Mesothelial cell of epicardium (in vitro differentiated cells): ENCODE data around the gene LRGUK. TPM values are rescaled to one million over a fixed set of nuclear protein-coding genes. Genes with fewer than 3 reads are reported as not detected.

ENCODE experiments used
- DNase-seq, 2 experiments: peaks; one replicate each; pipeline ENCODE4 v3.0.0; 2021; ENCODE audit warnings: low spot score in 2 of 2; ENCODE audit not compliant: unreplicated experiment in 2 of 2
- H3K27ac Mint-ChIP-seq: 2 replicates; pipeline ENCODE4 v1.8.0; 2021; ENCODE audit warnings: mixed read lengths
- H3K27me3 Mint-ChIP-seq: 2 replicates; pipeline ENCODE4 v1.8.0; 2021; ENCODE audit warnings: low read depth, mixed read lengths
- H3K36me3 Mint-ChIP-seq: 2 replicates; pipeline ENCODE4 v1.8.0; 2021; ENCODE audit warnings: mixed read lengths
- H3K4me1 Mint-ChIP-seq: 2 replicates; pipeline ENCODE4 v1.8.0; 2021; ENCODE audit warnings: mixed read lengths
- H3K4me3 Mint-ChIP-seq: 2 replicates; pipeline ENCODE4 v1.8.0; 2021; ENCODE audit warnings: mild to moderate bottlenecking, moderate library complexity, mixed read lengths
- H3K9me3 Mint-ChIP-seq: 2 replicates; pipeline ENCODE4 v1.8.0; 2021; ENCODE audit warnings: mixed read lengths
- total RNA-seq: library from RNA; stranded (reverse); gene quantifications from 3 replicates; pipeline ENCODE4 v1.2.1, GENCODE V29; 2021
- TF ChIP-seq, protein P1 (sequence below): fragments of 200-600 bp; sonication (generic); IDR thresholded peaks from one replicate; pipeline ENCODE4 v1.5.0; 2021; ENCODE audit warnings: antibody characterized with exemption; ENCODE audit not compliant: unreplicated experiment

LRGUK gene
- total RNA-seq, 1 donor from 2014 or later, result 0.96 TPM

DNA sequence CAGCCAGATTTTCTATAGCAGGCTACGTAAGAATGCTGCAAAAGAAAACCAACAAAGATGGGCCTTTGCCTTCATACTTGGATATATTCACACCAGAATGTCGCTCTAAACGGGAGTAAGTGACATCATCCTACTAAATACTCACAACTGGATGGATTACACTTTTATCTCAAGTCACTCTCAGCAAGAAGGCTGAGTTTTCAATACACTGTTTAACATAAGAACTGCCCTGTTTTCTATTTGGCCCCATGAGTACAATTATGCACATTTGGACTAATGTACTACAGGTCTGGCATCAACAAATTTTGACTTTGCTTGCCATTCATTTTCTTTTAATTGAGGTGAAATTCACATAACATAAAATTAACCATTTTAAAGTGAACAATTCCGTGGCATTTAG is 181.4 kb downstream of the LRGUK start:
- no peaks in the 10 kb centered on the region for H3K9me3 Mint-ChIP-seq
- H3K4me1 Mint-ChIP-seq, result no peaks in the 10 kb centered on the region
- no peak for DNase-seq
- TF ChIP-seq, protein P1, sequence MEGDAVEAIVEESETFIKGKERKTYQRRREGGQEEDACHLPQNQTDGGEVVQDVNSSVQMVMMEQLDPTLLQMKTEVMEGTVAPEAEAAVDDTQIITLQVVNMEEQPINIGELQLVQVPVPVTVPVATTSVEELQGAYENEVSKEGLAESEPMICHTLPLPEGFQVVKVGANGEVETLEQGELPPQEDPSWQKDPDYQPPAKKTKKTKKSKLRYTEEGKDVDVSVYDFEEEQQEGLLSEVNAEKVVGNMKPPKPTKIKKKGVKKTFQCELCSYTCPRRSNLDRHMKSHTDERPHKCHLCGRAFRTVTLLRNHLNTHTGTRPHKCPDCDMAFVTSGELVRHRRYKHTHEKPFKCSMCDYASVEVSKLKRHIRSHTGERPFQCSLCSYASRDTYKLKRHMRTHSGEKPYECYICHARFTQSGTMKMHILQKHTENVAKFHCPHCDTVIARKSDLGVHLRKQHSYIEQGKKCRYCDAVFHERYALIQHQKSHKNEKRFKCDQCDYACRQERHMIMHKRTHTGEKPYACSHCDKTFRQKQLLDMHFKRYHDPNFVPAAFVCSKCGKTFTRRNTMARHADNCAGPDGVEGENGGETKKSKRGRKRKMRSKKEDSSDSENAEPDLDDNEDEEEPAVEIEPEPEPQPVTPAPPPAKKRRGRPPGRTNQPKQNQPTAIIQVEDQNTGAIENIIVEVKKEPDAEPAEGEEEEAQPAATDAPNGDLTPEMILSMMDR, result no peak
- H3K4me3 Mint-ChIP-seq, result no peak overlapping the region
- no peaks in the 10 kb centered on the region for H3K27me3 Mint-ChIP-seq
- H3K27ac Mint-ChIP-seq, result no peak overlapping the region
- peaks cover 19% of the 10 kb centered on the region for H3K36me3 Mint-ChIP-seq

DNA sequence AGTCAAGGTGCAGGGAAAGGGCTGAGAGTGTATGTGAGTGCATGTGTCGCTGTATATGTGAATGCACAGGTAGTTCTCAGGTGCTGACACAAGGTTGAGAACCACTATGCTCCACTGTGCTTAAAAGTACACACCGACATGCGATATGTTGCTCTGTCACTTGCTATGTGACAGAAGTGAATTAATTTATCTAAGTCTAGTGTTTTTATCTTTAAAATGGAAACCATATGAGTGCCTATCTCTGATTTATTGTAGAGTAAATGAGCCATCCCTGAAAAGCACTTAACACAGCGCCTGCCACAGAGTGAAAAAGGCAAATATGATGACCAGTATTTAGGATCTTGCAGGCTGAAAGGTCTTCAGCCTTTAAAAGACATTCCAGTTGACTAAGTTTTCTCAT is 184.7 kb downstream of the LRGUK start:
- H3K36me3 Mint-ChIP-seq, result peaks cover 4% of the 10 kb centered on the region
- TF ChIP-seq, protein P1, result no peak
- H3K9me3 Mint-ChIP-seq, result no peaks in the 10 kb centered on the region
- H3K4me3 Mint-ChIP-seq, result no peak overlapping the region
- H3K27me3 Mint-ChIP-seq, result no peaks in the 10 kb centered on the region
- peaks cover 11% of the 10 kb centered on the region for H3K4me1 Mint-ChIP-seq
- no peak for DNase-seq
- H3K27ac Mint-ChIP-seq, result no peak overlapping the region

DNA sequence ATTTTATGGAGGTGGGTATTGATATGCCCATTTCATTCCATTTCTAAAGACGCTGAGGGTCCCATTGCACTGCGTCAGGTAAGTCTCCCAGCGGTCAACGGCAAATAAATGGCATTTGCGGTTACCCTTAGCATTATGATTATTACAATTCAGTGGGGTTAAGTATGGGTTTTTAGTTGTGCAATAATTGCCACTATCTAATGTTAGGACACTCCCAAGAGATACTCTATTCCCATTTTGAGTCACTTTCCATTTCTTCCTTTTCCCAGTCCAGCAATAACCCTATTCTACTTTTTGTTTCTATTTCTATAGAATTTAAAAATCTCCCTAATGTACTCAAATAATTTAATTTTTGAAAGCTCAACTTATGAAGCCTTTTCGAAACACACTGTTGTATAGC is 185.6 kb downstream of the LRGUK start:
- H3K27me3 Mint-ChIP-seq, result no peaks in the 10 kb centered on the region
- peaks cover 4% of the 10 kb centered on the region for H3K36me3 Mint-ChIP-seq
- TF ChIP-seq, protein P1, result no peak
- H3K4me1 Mint-ChIP-seq, result peaks cover 17% of the 10 kb centered on the region
- DNase-seq, result no peak
- no peak overlapping the region for H3K4me3 Mint-ChIP-seq
- no peak overlapping the region for H3K27ac Mint-ChIP-seq
- H3K9me3 Mint-ChIP-seq, result no peaks in the 10 kb centered on the region

DNA sequence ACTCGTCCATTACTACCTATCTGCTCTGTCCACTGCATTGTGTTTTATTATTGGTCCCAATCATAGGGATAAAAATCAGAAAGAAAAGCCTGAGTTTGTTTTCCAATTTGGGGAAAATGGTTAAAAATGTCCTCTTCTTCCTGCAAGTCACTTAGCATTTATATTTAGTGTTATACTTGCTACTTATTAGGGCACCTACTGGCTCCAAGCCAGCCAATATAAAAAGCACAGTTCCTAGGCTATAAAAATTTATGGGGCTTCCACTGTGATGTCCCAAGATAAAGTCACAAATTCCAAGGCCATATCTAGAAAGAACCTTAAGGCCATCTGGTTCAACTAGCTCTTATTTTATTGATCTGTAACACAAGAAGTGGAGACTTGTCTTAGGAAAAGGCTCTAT is 186.4 kb downstream of the LRGUK start:
- H3K27ac Mint-ChIP-seq, result no peak overlapping the region
- peaks cover 17% of the 10 kb centered on the region for H3K4me1 Mint-ChIP-seq
- H3K27me3 Mint-ChIP-seq, result no peaks in the 10 kb centered on the region
- no peaks in the 10 kb centered on the region for H3K9me3 Mint-ChIP-seq
- H3K4me3 Mint-ChIP-seq, result no peak overlapping the region
- H3K36me3 Mint-ChIP-seq, result no peaks in the 10 kb centered on the region
- TF ChIP-seq, protein P1, result no peak
- DNase-seq, result no peak

Other genes with a start within 250 kb of the LRGUK start
- 24.5 to 25.8 TPM (median 25.4 TPM) in 3 replicates for gene SLC35B4, start 189.6 kb downstream of the LRGUK start, total RNA-seq